ENCODE data around the gene DNAJC11.

GRCh38 chr1:6685381-6685780 lies 16.2 kb downstream of the DNAJC11 start:
- no peak for TF ChIP-seq CTCF (IDR thresholded peaks at IDR 0.05)
- no peak for TF ChIP-seq POLR2AphosphoS5 (IDR thresholded peaks at IDR 0.05)

Data from breast epithelium (tissue), 3 donors.